Measurements from ENCODE around the gene DUOX2.

Gene DUOX2

GRCh38 chr15:45137703-45138102, 23.7 kb upstream of the DUOX2 start:
- no peak for TF ChIP-seq CTCF (IDR thresholded peaks at IDR 0.05)

GRCh38 chr15:45136378-45136764, 22.4 kb upstream of the DUOX2 start:
- no peak for TF ChIP-seq CTCF (IDR thresholded peaks at IDR 0.05)

DNA sequence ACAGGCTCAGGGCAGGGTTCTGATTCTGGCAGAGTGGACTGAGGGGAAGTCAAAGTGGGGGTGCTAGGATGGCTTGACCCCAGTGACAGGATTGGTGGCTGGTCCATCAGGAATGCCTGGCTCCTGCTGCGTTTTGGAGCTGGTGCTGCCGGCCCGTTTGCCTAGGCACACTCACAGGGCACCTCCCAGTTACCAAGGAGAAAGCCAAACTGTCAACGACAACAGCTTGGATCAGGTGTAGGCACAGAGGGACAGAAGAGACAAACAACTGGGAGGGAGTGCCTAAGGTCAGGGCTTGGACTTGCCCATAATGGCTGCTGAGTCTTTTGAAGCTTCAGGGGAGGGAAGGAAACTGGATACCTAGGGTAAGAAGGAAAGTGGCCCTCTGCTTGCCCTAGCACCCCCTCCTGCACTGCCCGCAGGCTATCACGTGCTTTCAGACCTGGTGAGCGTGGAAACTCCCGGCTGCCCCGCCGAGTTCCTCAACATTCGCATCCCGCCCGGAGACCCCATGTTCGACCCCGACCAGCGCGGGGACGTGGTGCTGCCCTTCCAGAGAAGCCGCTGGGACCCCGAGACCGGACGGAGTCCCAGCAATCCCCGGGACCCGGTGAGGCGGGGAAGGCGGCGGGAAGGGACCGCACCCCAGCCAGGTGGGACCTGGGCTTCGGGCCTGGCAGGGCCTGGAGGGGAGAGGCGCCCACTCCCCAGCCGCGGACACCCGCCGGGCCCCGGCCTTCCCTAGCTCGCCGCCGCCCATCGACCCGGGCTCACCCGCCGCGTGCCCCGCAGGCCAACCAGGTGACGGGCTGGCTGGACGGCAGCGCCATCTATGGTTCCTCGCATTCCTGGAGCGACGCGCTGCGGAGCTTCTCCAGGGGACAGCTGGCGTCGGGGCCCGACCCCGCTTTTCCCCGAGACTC, 21.0 kb upstream of the DUOX2 start:
- no peak for TF ChIP-seq CTCF (IDR thresholded peaks at IDR 0.05)

- no peak for TF ChIP-seq CTCF (IDR thresholded peaks at IDR 0.05)
Observed at GRCh38 chr15:45134046-45134445, 20.1 kb upstream of the DUOX2 start.

DNA sequence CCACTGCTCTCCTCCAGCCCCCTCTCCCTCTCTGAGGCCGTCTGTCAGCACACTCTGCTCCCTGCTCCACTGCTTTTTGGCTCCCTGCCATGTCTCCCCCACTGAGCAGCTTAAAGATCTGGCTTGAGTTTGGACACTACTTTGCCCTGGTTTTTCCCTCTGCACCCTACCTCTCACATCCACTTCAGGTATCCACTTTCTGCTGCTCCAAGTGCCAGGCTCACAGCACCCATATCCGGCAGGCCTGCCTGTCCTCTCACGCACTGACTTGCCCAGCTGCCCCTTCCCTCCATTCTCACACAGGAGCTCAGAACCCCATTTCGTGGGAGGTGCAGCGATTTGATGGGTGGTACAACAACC, 19.6 kb upstream of the DUOX2 start:
- TF ChIP-seq CTCF (IDR thresholded peaks at IDR 0.05), result no peak

DNA sequence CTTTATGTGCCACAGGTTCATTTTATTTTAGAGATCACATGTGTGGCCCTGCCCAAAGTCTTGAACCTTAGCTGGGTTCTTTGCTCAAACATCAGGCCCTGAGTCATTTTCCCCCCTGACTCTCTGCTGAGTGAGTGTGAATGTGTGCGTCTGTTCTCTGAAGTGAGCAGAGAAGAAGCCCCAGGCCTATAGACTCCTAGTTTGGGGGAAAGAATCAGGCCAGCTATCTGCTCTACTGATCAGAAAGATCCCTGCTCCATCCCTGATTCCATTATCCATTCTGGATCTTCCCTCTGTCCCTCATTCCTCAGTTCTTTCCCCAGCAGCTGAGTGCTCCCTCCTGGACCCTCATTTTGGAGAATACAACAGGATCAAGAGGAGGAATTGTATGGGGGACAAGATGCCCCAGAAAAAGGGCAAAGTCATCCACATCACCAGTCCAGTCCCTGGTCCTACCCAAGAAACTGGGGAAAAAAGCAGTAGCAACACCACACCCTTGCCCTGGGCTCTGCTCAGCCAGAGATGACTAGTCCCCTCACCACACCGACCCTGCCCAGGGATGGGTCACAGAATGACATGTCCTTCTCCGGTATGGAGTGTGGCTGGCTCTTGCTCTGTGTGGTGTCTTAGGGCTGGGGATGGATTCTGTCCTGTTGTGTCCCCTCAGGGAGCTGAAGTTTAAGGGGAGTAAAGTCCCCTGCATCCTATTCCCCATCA, 19.0 kb upstream of the DUOX2 start:
- no peak for TF ChIP-seq CTCF (IDR thresholded peaks at IDR 0.05)

DNA sequence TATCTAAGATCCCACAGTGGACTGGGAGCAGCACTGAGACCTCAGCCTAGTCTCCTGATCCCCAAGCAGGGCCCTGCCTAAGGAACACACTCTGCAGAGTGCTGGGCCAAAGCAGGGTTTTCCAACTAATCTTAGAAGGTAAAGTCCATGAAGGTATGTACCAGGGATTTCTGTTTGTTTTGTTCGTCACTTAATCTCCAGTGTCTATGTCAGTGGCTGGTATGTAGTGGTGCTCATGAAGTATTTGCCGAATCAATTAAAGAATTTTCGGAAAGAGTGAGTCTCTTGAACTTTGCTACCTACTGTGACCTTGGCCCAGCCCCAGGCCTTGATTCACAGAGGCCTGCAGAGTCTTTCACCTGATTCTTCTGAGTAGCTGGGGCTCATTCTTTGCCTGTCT, 17.5 kb upstream of the DUOX2 start:
- no peak for TF ChIP-seq CTCF (IDR thresholded peaks at IDR 0.05)
